ENCODE data around the gene SPATS2.
"Not testable (repeated sequence)": the region's sequence is repeated elsewhere in the genome, so short reads cannot be mapped to it uniquely, and the experiment has no call there.

The SPATS2 gene

DNA sequence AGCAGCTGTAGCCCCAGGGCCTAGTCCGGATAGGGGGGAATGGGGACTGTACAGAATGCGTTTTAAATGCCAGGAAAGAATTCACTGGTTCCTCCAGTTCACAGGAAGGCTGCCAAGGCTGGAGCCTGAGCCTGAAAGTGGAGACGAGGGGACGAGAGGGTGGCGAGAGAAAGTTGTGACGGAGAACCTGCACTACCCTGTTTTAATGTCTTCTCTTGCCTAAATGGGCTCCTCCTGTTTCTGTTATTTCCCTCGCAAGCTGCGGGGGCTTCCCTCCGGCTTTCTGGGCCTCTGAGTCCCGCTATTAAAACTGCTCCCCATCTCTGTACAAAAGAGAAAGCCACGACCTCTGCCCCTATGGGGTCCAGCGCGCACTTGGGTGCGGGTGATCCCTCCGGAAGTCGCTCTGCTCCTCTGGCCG is 34.8 kb upstream of the SPATS2 start:
- in situ Hi-C loops (cut with MboI; ENCODE audit: low sequenced_read_pairs, unreplicated experiment), result no loop called here
- TF ChIP-seq, protein P1, sequence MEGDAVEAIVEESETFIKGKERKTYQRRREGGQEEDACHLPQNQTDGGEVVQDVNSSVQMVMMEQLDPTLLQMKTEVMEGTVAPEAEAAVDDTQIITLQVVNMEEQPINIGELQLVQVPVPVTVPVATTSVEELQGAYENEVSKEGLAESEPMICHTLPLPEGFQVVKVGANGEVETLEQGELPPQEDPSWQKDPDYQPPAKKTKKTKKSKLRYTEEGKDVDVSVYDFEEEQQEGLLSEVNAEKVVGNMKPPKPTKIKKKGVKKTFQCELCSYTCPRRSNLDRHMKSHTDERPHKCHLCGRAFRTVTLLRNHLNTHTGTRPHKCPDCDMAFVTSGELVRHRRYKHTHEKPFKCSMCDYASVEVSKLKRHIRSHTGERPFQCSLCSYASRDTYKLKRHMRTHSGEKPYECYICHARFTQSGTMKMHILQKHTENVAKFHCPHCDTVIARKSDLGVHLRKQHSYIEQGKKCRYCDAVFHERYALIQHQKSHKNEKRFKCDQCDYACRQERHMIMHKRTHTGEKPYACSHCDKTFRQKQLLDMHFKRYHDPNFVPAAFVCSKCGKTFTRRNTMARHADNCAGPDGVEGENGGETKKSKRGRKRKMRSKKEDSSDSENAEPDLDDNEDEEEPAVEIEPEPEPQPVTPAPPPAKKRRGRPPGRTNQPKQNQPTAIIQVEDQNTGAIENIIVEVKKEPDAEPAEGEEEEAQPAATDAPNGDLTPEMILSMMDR (IDR thresholded peaks at IDR 0.05; ENCODE audit: borderline replicate concordance, control extremely low read depth, extremely low read depth, insufficient read depth, missing control alignments), result no peak
- DNase-seq (ENCODE audit: low spot score), result no peak

DNA sequence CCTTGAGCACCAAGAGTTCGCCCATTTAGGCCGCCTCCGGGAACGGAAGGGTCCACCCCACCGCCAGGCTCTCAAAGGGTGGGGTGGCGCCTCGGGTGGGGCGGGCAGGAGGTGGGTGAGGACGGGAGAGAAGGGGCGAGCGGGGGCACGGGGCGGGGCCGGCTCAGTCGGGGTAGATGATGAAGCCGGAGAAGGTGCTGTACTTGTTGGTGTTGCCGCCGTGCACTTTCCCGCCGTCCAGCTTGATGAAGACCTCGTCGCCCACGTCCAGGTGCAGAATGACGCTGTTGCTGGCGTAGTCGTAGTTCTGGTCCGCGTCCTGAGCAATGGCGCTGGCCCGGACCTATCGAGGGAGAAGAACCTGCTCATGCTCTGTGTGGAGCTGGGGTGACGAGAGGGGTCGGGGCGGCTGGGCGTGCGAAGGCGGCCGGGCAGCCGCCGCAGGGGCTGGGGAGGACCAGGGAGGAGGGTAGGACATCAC is 34.3 kb upstream of the SPATS2 start:
- no peak for DNase-seq (ENCODE audit: low spot score)
- in situ Hi-C loops (cut with MboI; ENCODE audit: low sequenced_read_pairs, unreplicated experiment), result no loop called here
- TF ChIP-seq, protein P1 (IDR thresholded peaks at IDR 0.05; ENCODE audit: borderline replicate concordance, control extremely low read depth, extremely low read depth, insufficient read depth, missing control alignments), result no peak

DNA sequence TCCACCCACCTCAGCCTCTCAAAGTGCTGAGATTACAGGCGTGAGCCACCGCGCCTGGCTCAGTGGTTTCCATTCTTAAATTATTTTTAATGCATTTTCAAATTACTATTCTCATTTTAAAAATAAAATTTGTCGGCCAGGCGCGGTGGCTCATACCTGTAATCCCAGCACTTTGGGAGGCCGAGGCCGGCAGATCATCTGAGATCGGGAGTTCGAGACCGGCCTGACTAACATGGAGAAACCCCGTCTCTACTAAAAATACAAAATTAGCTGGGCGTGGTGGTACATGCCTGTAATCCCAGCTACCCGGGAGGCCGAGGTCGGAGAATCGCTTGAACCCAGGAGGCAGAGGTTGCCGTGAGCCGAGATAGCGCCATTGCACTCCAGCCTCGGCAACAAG is 33.5 kb upstream of the SPATS2 start:
- DNase-seq (ENCODE audit: low spot score); in situ Hi-C loops (cut with MboI; ENCODE audit: low sequenced_read_pairs, unreplicated experiment): not testable (repeated sequence)

DNA sequence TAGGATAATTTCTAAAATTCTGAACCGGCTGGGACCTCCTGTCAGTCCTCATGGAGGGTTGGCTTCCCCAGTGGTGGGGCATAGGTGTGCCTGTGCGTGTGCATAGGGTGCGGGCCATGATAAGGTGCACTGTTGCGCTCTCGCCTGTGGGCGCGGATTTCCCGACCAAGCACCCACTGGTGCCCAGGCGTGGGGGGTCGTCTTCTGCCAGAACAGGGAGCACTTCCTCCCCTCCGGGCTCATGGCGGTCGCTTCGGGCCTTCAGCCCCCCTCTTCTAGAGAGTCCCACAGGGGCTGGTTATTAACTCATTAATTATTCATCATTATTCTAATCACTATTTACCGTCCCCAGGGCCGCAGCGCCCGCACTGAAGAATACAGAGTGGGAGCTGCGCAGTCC is 33.0 kb upstream of the SPATS2 start:
- no peak for DNase-seq (ENCODE audit: low spot score)
- TF ChIP-seq, protein P1 (IDR thresholded peaks at IDR 0.05; ENCODE audit: borderline replicate concordance, control extremely low read depth, extremely low read depth, insufficient read depth, missing control alignments), result no peak
- in situ Hi-C loops (cut with MboI; ENCODE audit: low sequenced_read_pairs, unreplicated experiment), result no loop called here

DNA sequence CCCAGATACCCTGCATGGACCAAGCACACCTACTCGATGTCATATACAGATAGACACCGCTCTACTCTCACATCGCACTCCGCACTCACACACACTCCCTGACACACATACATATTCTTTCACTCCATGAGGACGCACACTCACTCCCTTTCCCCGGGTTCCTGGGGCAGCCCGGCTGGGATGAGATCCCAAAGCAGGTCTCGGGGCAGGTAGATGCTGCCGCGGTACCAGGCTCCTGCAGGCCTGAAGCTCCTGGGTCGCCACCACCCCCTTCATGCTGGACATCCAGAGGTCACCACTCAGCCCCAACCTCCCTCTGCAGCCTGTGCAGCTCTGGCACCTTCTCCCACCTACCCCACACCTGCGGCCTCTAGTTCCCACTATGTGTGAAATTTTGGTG is 32.6 kb upstream of the SPATS2 start:
- in situ Hi-C loops (cut with MboI; ENCODE audit: low sequenced_read_pairs, unreplicated experiment), result loop anchor here (5.0 kb wide), 1 partner anchor 47 kb away; no protein-coding TSS in a partner anchor

DNA sequence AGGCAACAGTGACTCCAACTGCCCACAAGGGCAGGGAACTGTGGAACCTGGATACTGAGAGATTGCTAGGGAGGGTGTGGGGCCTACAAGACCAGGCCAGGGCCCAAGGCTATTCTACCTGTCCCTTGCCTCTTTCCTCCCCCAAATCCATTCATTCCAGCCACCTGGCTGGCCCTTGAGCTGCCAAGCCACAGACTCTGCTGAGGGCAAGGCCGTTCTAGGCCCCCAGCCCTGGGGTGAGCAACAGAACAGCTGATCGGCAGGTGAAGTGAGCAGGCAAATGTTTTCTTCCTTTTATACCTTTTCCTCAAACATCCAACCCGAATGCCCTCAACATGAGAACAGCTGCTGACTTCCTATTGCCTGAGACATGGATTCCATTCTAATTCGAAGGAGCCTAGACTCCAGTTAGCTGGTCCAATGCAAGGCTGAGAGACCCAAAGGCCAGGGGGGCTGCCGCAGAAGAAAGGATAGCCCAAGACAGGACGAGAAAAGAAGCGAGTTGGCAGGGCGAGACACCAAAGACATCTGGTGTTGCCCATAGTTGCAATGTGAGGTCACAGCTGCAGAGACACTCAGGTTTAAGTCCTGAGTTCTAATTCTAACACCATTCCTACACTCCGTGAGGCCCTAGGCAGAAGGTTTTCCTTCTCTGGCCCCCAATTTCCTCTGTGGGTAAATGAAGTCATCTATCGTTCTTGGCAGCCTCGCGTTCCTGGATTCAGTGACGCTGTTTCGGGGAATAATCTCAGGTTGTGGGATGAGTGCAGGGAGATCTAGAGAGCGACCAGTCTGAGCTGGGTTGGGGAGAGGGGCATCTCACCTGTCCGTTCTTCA is 31.9 kb upstream of the SPATS2 start:
- in situ Hi-C loops (cut with MboI; ENCODE audit: low sequenced_read_pairs, unreplicated experiment), result loop anchor here (5.0 kb wide), 1 partner anchor 48 kb away; no protein-coding TSS in a partner anchor
- TF ChIP-seq, protein P1 (IDR thresholded peaks at IDR 0.05; ENCODE audit: borderline replicate concordance, control extremely low read depth, extremely low read depth, insufficient read depth, missing control alignments), result no peak
- peak; percentile 21 for DNase-seq (ENCODE audit: low spot score)

More for the DNA sequence above, 32.6 kb upstream of the SPATS2 start:
- DNase-seq (ENCODE audit: low spot score), result peak; percentile 24
- TF ChIP-seq, protein P1 (IDR thresholded peaks at IDR 0.05; ENCODE audit: borderline replicate concordance, control extremely low read depth, extremely low read depth, insufficient read depth, missing control alignments), result no peak
